ENCODE data around the gene KIRREL3.
A peak's percentile ranks its signal among the peaks of the same experiment; 100 is the strongest.

Gene KIRREL3

DNA sequence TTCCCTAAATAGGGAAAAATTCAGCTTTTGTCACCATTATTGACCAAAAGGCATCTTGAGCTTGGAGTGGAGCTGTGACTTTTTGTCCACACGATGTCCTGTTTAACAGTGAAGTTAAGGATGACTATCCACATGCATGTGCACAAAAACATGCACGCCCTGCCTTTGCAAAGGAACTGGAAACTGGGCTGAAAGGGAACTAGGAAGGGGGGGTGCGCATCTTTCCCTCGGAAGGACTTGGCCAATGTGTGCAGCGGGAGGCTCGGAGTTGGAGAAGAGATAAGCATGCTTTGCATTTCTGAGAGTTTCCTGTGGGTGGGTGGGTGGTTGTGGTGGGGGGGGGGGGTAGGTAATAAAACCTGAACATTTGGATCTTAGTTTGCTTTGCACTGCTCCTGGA is 411 bp upstream of the KIRREL3 start:
- TF ChIP-seq, protein P1, sequence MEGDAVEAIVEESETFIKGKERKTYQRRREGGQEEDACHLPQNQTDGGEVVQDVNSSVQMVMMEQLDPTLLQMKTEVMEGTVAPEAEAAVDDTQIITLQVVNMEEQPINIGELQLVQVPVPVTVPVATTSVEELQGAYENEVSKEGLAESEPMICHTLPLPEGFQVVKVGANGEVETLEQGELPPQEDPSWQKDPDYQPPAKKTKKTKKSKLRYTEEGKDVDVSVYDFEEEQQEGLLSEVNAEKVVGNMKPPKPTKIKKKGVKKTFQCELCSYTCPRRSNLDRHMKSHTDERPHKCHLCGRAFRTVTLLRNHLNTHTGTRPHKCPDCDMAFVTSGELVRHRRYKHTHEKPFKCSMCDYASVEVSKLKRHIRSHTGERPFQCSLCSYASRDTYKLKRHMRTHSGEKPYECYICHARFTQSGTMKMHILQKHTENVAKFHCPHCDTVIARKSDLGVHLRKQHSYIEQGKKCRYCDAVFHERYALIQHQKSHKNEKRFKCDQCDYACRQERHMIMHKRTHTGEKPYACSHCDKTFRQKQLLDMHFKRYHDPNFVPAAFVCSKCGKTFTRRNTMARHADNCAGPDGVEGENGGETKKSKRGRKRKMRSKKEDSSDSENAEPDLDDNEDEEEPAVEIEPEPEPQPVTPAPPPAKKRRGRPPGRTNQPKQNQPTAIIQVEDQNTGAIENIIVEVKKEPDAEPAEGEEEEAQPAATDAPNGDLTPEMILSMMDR (conservative IDR thresholded peaks at IDR 0.05; ENCODE audit: low read depth, low read length): no peak
- no peak for DNase-seq (ENCODE audit: low read depth)
- H3K4me3 ChIP-seq (ENCODE audit: low read length): peak overlapping the region; percentile 48

DNA sequence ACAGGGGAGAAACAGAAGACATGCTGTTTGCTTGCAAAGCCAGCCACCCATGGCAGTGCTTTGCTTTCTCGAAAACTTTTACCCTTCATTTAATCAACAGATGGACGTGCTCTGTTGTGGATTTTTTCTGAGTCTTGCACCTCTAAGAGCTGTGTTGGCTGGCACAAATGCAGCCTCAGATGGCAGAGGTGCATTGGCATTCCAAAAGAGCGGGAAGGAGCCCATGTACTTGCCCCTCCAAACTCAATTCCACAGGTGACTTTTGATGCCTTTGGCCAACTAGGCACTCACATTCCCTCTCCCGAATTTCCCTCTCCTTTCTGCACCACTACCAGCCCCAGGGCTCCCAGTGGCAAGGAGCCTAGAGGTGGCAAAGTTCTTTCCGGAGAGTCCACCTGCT is 1.2 kb downstream of the KIRREL3 start:
- no peak overlapping the region for H3K4me3 ChIP-seq (ENCODE audit: low read length)
- TF ChIP-seq, protein P1 (conservative IDR thresholded peaks at IDR 0.05; ENCODE audit: low read depth, low read length): no peak
- DNase-seq (ENCODE audit: low read depth): no peak

DNA sequence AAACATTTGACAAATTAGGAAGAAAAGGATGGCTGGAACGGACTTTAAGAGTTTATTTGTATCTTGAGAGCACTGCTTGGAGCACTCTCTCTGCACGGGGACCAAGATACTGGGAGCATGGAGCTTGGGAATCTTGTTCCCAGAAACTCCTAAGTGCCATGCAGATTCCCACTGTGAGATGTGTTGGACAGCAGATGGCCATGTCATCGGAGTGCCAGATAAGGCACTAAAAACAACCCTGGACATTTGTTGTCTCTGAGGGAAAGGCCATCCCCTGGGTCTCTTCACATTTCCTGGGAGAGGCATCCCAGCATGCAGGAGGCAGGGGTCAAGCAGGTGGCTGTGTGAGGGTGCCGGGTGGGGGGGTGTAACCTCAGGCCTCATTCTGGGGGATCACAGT is 2.9 kb downstream of the KIRREL3 start:
- TF ChIP-seq, protein P1 (conservative IDR thresholded peaks at IDR 0.05; ENCODE audit: low read depth, low read length): no peak
- no peak overlapping the region for H3K4me3 ChIP-seq (ENCODE audit: low read length)
- DNase-seq (ENCODE audit: low read depth): no peak

- H3K4me3 ChIP-seq (ENCODE audit: low read length): no peak overlapping the region
- no peak for DNase-seq (ENCODE audit: low read depth)
- TF ChIP-seq, protein P1 (conservative IDR thresholded peaks at IDR 0.05; ENCODE audit: low read depth, low read length): no peak
Observed at GRCh38 chr11:126997196-126997595, 3.4 kb downstream of the KIRREL3 start.

DNA sequence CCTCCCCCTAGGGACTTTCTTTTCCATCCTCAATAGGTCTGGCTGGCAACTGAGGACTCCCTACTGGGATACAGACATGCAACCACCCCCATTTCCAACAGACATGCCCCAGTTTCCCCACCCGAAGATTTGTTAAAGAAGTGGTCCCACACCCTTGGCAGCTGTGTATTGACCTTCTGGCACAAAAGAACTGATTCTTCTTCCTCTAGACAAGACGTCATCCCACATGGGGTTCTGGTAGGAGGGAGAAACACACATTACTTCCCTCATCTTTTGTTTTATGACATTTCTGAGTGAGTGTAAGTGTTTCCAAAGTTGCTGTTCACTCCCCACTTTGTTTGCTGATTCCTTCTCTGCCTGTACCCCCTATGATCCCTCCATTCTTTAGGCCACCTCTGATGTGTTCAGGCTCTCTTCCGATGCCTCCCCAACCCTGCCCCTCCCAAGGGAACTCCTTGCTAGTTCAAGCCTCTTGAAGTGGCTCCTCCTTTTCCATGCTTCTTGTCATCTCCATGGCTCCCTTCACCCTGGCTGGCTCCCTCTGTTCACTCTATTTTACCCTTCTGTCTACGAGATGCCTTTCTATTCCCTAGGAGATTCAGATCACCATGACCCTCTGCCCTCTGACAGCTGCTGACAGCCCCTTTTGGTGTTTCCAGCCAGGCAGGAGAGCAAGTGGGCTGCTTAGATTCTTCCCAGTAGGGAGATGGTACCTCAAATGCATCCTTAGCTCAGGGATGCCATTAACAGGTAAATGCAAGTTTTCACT is 4.3 kb downstream of the KIRREL3 start:
- DNase-seq (ENCODE audit: low read depth): no peak
- TF ChIP-seq, protein P1 (conservative IDR thresholded peaks at IDR 0.05; ENCODE audit: low read depth, low read length): no peak
- no peak overlapping the region for H3K4me3 ChIP-seq (ENCODE audit: low read length)

GRCh38 chr11:126993599-126993998 is 7.0 kb downstream of the KIRREL3 start:
- DNase-seq (ENCODE audit: low read depth): no peak
- TF ChIP-seq, protein P1 (conservative IDR thresholded peaks at IDR 0.05; ENCODE audit: low read depth, low read length): no peak
- H3K4me3 ChIP-seq (ENCODE audit: low read length): no peak overlapping the region

GRCh38 chr11:126992804-126993111 is 7.8 kb downstream of the KIRREL3 start:
- no peak for DNase-seq (ENCODE audit: low read depth)
- no peak overlapping the region for H3K4me3 ChIP-seq (ENCODE audit: low read length)

More at GRCh38 chr11:126992804-126993111, 7.8 kb downstream of the KIRREL3 start:
- TF ChIP-seq, protein P1 (conservative IDR thresholded peaks at IDR 0.05; ENCODE audit: low read depth, low read length): no peak
